GM12872 (cell line): ENCODE measurements around the gene IGF1R.

Experiments used
- TF ChIP-seq, protein P1 (sequence below): IDR thresholded peaks from 3 replicates; pipeline ENCODE4 v1.5.1; 2011; ENCODE audit warnings: low read depth, mild to moderate bottlenecking, low read length, moderate library complexity; ENCODE audit not compliant: insufficient read depth

Gene IGF1R

DNA sequence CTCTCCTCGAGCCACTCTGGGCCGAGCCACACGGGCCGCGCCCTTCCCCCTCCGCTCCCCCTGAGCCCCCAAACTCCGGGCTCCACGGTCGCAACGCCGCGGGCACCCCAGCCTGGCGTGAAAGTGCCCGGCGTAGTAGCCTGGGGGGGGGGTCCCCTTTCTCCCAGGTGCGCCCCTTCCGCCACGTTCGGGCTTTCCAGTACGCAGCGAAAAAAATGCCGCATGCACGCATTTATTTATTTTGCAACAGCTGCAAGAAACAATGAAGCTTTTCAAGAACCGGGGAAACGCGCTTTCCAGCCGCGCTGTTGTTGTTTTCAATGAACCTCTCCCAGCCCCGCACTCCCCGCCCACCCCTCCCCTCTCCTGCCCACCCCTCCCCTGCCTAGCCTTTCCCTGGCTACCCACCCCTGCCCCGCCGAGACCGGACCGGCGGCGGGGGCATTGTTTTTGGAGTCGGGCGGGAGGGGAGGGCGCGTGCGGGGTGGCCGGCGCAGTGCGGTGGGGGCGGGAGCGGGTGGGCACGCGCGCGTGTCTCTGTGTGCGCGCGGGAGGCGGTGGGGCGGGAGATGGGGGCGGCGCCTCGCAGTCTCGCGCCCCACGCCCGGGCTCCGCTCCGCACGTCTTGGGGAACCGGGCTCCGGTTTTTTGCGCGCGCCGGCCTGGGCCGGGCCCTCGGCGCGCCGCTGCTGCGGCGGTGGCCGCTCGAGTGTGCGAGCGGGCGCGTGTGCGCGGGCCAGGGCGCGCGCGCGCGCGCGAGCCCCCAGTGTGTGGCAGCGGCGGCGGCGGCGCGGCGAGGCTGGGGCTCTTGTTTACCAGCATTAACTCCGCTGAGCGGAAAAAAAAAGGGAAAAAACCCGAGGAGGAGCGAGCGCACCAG, at the start of gene IGF1R:
IGF1R (plus strand) TSS at position 766 of the 880 bp plus-strand sequence. CDS start 1,043 bp downstream, outside the sequence.
- TF ChIP-seq, protein P1, sequence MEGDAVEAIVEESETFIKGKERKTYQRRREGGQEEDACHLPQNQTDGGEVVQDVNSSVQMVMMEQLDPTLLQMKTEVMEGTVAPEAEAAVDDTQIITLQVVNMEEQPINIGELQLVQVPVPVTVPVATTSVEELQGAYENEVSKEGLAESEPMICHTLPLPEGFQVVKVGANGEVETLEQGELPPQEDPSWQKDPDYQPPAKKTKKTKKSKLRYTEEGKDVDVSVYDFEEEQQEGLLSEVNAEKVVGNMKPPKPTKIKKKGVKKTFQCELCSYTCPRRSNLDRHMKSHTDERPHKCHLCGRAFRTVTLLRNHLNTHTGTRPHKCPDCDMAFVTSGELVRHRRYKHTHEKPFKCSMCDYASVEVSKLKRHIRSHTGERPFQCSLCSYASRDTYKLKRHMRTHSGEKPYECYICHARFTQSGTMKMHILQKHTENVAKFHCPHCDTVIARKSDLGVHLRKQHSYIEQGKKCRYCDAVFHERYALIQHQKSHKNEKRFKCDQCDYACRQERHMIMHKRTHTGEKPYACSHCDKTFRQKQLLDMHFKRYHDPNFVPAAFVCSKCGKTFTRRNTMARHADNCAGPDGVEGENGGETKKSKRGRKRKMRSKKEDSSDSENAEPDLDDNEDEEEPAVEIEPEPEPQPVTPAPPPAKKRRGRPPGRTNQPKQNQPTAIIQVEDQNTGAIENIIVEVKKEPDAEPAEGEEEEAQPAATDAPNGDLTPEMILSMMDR: no peak; the same call in 2 of the 3 replicates

DNA sequence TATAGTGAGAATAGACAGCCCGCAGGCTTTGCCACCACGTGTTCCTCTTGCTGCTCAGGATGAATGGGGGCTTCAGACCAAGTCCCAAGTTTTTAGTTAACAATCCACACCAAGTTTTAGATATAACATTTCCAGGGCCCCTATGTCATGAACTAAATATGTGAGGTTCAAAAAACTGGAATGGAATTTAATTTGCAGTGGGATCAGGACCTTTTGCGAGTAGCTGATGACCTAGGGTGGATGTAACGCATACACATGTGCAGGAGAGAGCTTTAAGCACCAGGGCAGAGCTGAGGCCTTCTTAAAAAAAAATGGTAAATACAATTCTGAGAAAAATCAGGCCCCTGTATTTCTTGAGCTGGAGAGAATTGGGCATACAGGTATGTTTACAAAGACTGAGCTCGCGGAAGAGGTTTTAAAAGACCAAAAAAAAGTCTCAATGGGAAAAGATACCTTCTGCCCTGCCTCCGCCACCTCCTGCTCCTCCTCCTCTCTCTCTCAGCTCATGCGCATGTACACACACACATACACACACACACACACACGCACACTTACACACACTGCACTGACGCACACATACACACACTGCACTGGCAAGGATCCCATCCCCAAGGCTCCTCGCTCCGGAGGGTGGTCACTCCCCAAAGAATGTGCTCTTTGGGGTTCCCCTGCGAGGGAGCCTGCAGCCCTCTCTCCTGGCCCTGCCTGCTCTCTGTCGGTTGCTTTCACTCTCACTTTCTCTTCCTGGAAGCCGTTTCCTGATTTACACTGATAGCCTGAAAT, 48.2 kb upstream of the IGF1R start:
- TF ChIP-seq, protein P1: no peak

DNA sequence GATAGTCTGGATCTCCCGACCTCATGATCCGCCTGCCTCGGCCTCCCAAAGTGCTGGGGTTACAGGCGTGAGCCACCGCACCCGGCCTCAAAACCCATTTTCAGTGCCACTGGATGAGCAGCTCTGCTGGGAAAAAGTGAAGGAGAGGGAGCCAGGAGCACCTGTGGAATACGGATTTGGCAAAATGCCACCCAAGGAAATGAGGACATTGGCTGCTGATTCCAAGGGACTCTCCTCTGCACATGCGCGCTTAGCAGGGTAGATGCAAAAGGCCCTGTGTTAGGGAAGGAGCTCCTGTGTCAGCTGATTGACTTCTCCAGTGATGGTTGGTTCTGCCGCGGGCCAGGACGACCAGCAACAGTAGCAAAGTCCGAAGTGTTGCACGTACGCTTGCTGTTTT, 43.4 kb upstream of the IGF1R start:
- TF ChIP-seq, protein P1: no peak

DNA sequence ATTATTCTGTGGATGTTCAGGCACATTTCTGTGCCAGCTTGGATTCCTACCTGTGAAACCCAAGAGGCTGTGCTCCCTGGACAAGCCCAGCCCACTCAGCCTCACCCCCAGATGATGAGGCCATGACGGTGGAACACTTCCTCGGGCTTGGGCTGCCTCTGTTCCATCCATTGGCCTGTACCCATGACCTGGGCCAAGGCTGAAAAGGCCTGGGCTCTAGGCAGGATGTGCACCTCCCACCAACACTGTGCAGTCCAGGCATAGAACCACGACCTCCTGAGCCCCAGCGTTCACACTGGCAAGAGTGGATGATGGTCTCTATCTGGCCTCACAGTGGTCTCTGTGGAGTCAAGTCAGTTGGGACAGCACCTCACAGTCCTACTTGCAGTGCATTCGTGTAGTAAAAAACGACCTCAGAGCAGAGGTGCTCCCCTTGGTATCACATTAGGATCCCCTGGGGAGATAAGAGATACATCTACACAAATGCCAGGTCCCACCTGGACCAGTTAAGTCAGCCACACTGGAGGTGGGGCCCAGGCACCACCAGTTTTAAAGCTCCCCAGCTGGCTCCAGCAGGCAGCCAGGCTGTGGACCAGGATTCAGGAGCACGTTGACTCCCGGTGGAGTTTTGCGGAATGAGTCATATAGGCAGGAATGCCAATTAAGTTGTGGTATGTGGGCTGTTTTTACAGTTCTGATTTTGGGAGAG, 39.0 kb upstream of the IGF1R start:
- TF ChIP-seq, protein P1: no peak

DNA sequence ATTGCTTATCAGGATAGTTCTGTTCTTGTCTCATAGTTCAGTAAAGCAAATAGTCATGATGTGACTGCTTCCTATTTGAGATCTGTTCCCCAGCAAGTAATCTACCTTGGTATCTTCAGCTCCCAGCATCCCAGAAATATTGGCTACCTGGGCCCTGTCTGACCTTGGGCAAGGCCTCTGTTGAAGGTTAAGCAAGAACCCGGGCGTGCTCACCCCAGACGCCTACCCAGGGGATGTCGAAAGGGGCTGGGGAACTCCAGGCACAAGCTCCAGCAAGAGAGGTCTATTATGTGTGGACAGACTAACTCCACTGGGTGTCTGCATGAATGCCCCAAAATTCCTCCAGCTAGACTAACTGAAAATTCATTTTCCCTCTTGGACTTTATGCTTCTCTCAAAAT, 37.3 kb upstream of the IGF1R start:
- TF ChIP-seq, protein P1: no peak

DNA sequence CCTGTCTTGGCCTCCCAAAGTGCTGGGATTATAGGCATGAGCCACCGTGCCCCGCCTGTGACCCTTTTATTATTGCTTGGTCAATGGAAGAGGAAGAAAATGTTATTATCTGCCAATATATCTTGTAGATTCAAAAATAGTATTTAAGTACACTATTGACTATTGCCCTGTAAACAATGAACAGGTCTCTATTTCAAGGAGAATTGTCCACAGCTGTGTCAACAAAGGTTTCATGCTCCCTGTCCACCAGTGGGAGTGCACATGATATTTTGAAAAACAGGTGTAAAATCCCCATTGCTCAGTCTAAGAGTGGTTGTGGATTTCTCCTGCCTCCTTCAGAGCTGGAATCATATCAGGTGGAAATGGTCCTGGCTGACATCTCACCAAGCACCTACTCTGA, 36.5 kb upstream of the IGF1R start:
- TF ChIP-seq, protein P1: no peak

DNA sequence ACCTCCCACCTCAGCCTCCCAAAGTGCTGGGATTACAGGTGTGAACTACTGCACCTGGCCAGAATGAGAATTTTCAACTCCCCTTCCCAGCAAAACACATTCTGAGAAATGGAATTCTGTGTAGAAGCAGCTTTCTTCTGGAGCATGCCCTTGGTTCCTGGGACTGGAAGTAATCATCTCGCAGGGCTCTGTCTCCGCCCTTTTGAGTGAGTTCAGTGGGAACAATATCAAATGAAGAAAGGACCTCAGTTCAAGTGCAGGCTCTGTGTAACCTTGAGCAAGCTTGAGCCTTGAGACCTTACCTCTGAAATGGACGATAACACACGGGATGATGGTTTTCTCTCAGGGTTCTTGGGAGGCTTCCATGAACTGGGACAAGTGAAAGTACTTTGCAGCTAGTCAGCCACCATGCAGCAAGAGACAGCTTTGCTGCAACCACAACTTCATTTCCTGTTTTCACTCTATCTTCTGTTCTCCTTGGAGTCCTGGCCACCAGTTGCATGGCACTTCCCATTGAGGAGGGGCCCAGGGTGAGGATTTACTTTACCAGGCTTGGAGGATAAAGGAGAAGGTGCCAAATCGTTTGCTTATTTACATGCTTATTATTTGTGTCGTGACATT, 35.7 kb upstream of the IGF1R start:
- TF ChIP-seq, protein P1: no peak
